T-helper 22 cell (primary cell): Measurements from ENCODE around the gene SNAP47.

Experiments used
- DNase-seq: peaks from one replicate; pipeline ENCODE4 v3.0.0-alpha.2; 2020; ENCODE audit warnings: low read depth

The SNAP47 gene

GRCh38 chr1:227798078-227798802 lies 63.0 kb downstream of the SNAP47 start:
- no peak for DNase-seq

- DNase-seq = no peak
Observed at GRCh38 chr1:227799756-227800155, 64.5 kb downstream of the SNAP47 start.

GRCh38 chr1:227803933-227804332 lies 68.7 kb downstream of the SNAP47 start:
- no peak for DNase-seq

- DNase-seq = no peak
Observed at GRCh38 chr1:227805606-227806197, 70.5 kb downstream of the SNAP47 start.

- DNase-seq = no peak
Observed at GRCh38 chr1:227808566-227808965, 73.3 kb downstream of the SNAP47 start.

GRCh38 chr1:227809026-227809425 lies 73.8 kb downstream of the SNAP47 start:
- no peak for DNase-seq

GRCh38 chr1:227813962-227814361 lies 78.7 kb downstream of the SNAP47 start:
- no peak for DNase-seq

- no peak for DNase-seq
Observed at GRCh38 chr1:227815468-227816409, 80.5 kb downstream of the SNAP47 start, which contains the start of gene PRSS38. Gene PRSS38 (plus strand): TSS chr1:227815675. CDS start chr1:227815717, 42 bp downstream.

GRCh38 chr1:227816750-227817446 lies 81.7 kb downstream of the SNAP47 start:
- DNase-seq = no peak

- no peak for DNase-seq
Observed at GRCh38 chr1:227823537-227823936, 88.3 kb downstream of the SNAP47 start.

GRCh38 chr1:227824204-227824603 lies 89.0 kb downstream of the SNAP47 start:
- no peak for DNase-seq

GRCh38 chr1:227828786-227829185 lies 93.6 kb downstream of the SNAP47 start:
- no peak for DNase-seq
